OCI-LY7 (cell line): ENCODE measurements around the gene GPSM3.
"Not testable (repeated sequence)": the region's sequence is repeated elsewhere in the genome, so short reads cannot be mapped to it uniquely, and the experiment has no call there.

ENCODE experiments used
- CTCF ChIP-seq: fragments of 200-600 bp; sonication (generic); conservative IDR thresholded peaks from 2 replicates; pipeline ENCODE4 v1.5.1; 2014; ENCODE audit warnings: mild to moderate bottlenecking, antibody characterized with exemption, low read length, moderate library complexity, mixed read lengths
- EZH2phosphoT487 ChIP-seq: fragments of 200-600 bp; sonication (generic); IDR thresholded peaks from 2 replicates; pipeline ENCODE4 v1.6.1; 2018; ENCODE audit warnings: low read depth, borderline replicate concordance, mild to moderate bottlenecking, mixed run types, antibody characterized with exemption, low read length, moderate library complexity, mixed read lengths

- TF ChIP-seq CTCF, EZH2phosphoT487: not testable (repeated sequence)
Observed at GRCh38 chr6:32186151-32186840, 6.1 kb downstream of the GPSM3 start.
